Sigmoid colon (tissue), 7 donors: ENCODE measurements around the gene SERPINB10. TPM values are rescaled to one million over a fixed set of nuclear protein-coding genes. Genes with fewer than 3 reads are reported as not detected.

Experiments used
- DNase-seq: peaks from one replicate; pipeline ENCODE4 v3.0.0-alpha.2; 2019
- H3K27ac ChIP-seq, 4 donors: fragments of 200-600 bp; sonication (generic); one replicate each; pipeline ENCODE4 v1.5.1; 2016 to 2019; ENCODE audit warnings: mild to moderate bottlenecking in 1 of 4
- H3K27me3 ChIP-seq, 3 donors: fragments of 200-600 bp; sonication (generic); one replicate each; pipeline ENCODE4 v1.5.1; 2019; ENCODE audit warnings: mild to moderate bottlenecking in 1 of 3
- H3K36me3 ChIP-seq, 4 donors: fragments of 200-600 bp; sonication (generic); one replicate each; pipeline ENCODE4 v1.5.1; 2016 to 2019
- H3K4me1 ChIP-seq, 4 donors: fragments of 200-600 bp; sonication (generic); one replicate each; pipeline ENCODE4 v1.5.1; 2017 to 2019
- H3K4me3 ChIP-seq, 4 donors: fragments of 200-600 bp; sonication (generic); one replicate each; pipeline ENCODE4 v1.5.1; 2017 to 2019; ENCODE audit warnings: mild to moderate bottlenecking in 2 of 4, moderate library complexity in 1 of 4
- H3K9me3 ChIP-seq, 4 donors: fragments of 200-600 bp in 3 of 4; sonication (generic) in 3 of 4; one replicate each; pipeline versions ENCODE4 v1.5.1 to v1.6.1; 2013 to 2019
- EP300 ChIP-seq, 4 donors: sonication (generic); formaldehyde crosslinking; IDR thresholded peaks; one replicate each; pipeline ENCODE4 v1.6.1; 2017; ENCODE audit warnings: antibody characterized with exemption in 4 of 4
- POLR2A ChIP-seq, 2 donors: fragments of 450-650 bp; IDR thresholded peaks; one replicate each; pipeline ENCODE4 v1.6.1; 2016; ENCODE audit warnings: antibody characterized with exemption in 2 of 2, mild to moderate bottlenecking in 2 of 2, moderate library complexity in 2 of 2
- POLR2AphosphoS5 ChIP-seq, 4 donors: sonication (generic); formaldehyde crosslinking; IDR thresholded peaks; one replicate each; pipeline ENCODE4 v1.6.1; 2017; ENCODE audit warnings: antibody characterized with exemption in 4 of 4
- WGBS, 2 donors: extraction: QIAGEN DNeasy Blood & Tissue Kit; methylation state at CpG; one replicate each; pipeline ENCODE4 v1.1.7; 2013; 5-methylcytosine and 5-hydroxymethylcytosine counted together
- intact Hi-C: fragments of 100-400 bp; cut with DNase I; formaldehyde crosslinking; loops from one replicate; pipeline ENCODE4 v1.15.1; 2023
- polyA plus RNA-seq, 3 donors: library from polyadenylated mRNA; stranded (reverse); fragments of 200-250 nt; gene quantifications; one replicate each; pipeline ENCODE4 v1.2.3, GENCODE V29; 2013
- total RNA-seq, 4 donors: library from RNA; depleted of rRNA; stranded (reverse); fragments of >200 nt; gene quantifications; one replicate each; pipeline ENCODE4 v1.1.0, GENCODE V29; 2016
- TF ChIP-seq, protein P1 (sequence below), 4 experiments: fragments of 450-650 bp in 3 of 4; fragments of 200-600 bp in 1 of 4; IDR thresholded peaks; one replicate each; pipeline ENCODE4 v1.5.1; 2016 to 2019; ENCODE audit warnings: antibody characterized with exemption in 4 of 4, mild to moderate bottlenecking in 3 of 4, moderate library complexity in 2 of 4
- donor health status: healthy with polysubstance abuse.
- donor health status: Bipolar disorder and iron deficiency.
- donor health status: healthy.

The SERPINB10 gene
- total and polyA plus RNA-seq, 7 donors = 0.15 TPM; not detected in 6

GRCh38 chr18:63895190-63895589 is 12.6 kb upstream of the SERPINB10 start:
- no peaks in the 10 kb centered on the region for H3K36me3 ChIP-seq
- no peak for DNase-seq
- intact Hi-C loops = no loop called here
- WGBS, 2 donors = 60 to 73% methylated on average over 6 of the region's 6 CpGs
- no peaks in the 10 kb centered on the region for H3K27me3 ChIP-seq
- no peak overlapping the region for H3K4me3 ChIP-seq
- TF ChIP-seq POLR2A (IDR thresholded peaks at IDR 0.05) (no peak), POLR2AphosphoS5 (IDR thresholded peaks at IDR 0.05) (no peak), EP300 (IDR thresholded peaks at IDR 0.05) (no peak)
- TF ChIP-seq, protein P1, sequence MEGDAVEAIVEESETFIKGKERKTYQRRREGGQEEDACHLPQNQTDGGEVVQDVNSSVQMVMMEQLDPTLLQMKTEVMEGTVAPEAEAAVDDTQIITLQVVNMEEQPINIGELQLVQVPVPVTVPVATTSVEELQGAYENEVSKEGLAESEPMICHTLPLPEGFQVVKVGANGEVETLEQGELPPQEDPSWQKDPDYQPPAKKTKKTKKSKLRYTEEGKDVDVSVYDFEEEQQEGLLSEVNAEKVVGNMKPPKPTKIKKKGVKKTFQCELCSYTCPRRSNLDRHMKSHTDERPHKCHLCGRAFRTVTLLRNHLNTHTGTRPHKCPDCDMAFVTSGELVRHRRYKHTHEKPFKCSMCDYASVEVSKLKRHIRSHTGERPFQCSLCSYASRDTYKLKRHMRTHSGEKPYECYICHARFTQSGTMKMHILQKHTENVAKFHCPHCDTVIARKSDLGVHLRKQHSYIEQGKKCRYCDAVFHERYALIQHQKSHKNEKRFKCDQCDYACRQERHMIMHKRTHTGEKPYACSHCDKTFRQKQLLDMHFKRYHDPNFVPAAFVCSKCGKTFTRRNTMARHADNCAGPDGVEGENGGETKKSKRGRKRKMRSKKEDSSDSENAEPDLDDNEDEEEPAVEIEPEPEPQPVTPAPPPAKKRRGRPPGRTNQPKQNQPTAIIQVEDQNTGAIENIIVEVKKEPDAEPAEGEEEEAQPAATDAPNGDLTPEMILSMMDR (IDR thresholded peaks at IDR 0.05) = no peak
- H3K4me1 ChIP-seq = no peaks in the 10 kb centered on the region
- H3K9me3 ChIP-seq = no peaks in the 10 kb centered on the region
- H3K27ac ChIP-seq = no peak overlapping the region

DNA sequence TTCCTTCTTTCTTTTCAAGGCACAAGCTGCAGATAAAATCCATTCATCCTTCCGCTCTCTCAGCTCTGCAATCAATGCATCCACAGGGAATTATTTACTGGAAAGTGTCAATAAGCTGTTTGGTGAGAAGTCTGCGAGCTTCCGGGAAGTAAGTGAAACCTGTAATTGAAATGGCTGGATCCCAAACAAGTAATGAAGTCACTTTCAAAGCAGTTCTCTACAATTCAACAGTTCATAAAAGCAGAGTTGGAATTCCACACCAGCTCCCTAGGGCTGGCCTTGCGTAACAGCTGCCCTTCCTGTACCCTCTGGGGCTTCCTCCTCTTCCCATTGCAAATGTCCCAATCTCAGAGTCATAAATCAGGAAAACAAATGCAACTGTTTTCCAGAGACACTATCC is 10.7 kb upstream of the SERPINB10 start:
- WGBS, 2 donors = 60 to 79% methylated on average over 4 of the region's 4 CpGs
- no peak overlapping the region for H3K4me3 ChIP-seq
- no peaks in the 10 kb centered on the region for H3K4me1 ChIP-seq
- no peaks in the 10 kb centered on the region for H3K27me3 ChIP-seq
- no peaks in the 10 kb centered on the region for H3K36me3 ChIP-seq
- intact Hi-C loops = no loop called here
- DNase-seq = no peak
- TF ChIP-seq EP300 (IDR thresholded peaks at IDR 0.05) (no peak), POLR2AphosphoS5 (IDR thresholded peaks at IDR 0.05) (no peak), POLR2A (IDR thresholded peaks at IDR 0.05) (no peak)
- TF ChIP-seq, protein P1 (IDR thresholded peaks at IDR 0.05) = no peak
- H3K27ac ChIP-seq = no peak overlapping the region
- no peaks in the 10 kb centered on the region for H3K9me3 ChIP-seq

DNA sequence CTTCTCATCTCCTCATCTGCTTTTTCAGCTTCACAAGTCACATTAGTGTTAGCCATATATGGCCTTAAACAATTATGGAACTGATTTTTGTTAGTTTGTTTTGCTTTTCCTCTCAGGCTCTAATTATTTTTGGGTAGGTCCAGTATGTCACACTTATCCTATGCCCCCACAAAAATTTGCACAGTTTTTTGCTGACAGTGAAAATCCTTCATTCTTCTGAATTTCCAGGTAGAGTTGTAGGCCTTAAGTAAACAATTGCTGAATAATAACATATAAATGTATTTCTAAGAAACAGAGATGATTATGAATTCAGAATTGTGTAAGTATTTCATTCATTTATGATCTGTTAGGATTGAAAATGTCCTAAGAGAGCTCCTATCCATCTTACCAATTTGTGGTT is 8.6 kb upstream of the SERPINB10 start:
- no peak for TF ChIP-seq EP300 (IDR thresholded peaks at IDR 0.05)
- TF ChIP-seq POLR2AphosphoS5 (IDR thresholded peaks at IDR 0.05) = no peak
- TF ChIP-seq POLR2A (IDR thresholded peaks at IDR 0.05) = no peak
- TF ChIP-seq, protein P1 (IDR thresholded peaks at IDR 0.05) = no peak
- no peak overlapping the region for H3K27ac ChIP-seq

GRCh38 chr18:63903851-63904570 is 3.7 kb upstream of the SERPINB10 start:
- 91 to 96% methylated on average over 1 of the region's 1 CpG for WGBS, 2 donors
- no peaks in the 10 kb centered on the region for H3K4me1 ChIP-seq
- no peak for DNase-seq
- no peak overlapping the region for H3K4me3 ChIP-seq
- intact Hi-C loops = no loop called here
- TF ChIP-seq EP300 (IDR thresholded peaks at IDR 0.05) (no peak), POLR2A (IDR thresholded peaks at IDR 0.05) (no peak), POLR2AphosphoS5 (IDR thresholded peaks at IDR 0.05) (no peak)
- TF ChIP-seq, protein P1 (IDR thresholded peaks at IDR 0.05) = no peak
- no peak overlapping the region for H3K27ac ChIP-seq
- H3K9me3 ChIP-seq = no peaks in the 10 kb centered on the region
- no peaks in the 10 kb centered on the region for H3K36me3 ChIP-seq
- H3K27me3 ChIP-seq = no peaks in the 10 kb centered on the region

More for the DNA sequence above, 8.6 kb upstream of the SERPINB10 start:
- no peaks in the 10 kb centered on the region for H3K36me3 ChIP-seq
- intact Hi-C loops = no loop called here
- H3K4me1 ChIP-seq = no peaks in the 10 kb centered on the region
- no peaks in the 10 kb centered on the region for H3K9me3 ChIP-seq
- H3K27me3 ChIP-seq = no peaks in the 10 kb centered on the region
- no peak for DNase-seq
- no peak overlapping the region for H3K4me3 ChIP-seq

- no peaks in the 10 kb centered on the region for H3K27me3 ChIP-seq
- intact Hi-C loops = no loop called here
- WGBS, 2 donors = 41 to 72% methylated on average over 1 of the region's 1 CpG
- TF ChIP-seq EP300 (IDR thresholded peaks at IDR 0.05) = no peak
- TF ChIP-seq, protein P1 (IDR thresholded peaks at IDR 0.05) = no peak
- no peak for TF ChIP-seq POLR2AphosphoS5 (IDR thresholded peaks at IDR 0.05)
- no peak for TF ChIP-seq POLR2A (IDR thresholded peaks at IDR 0.05)
- no peak overlapping the region for H3K27ac ChIP-seq
- H3K9me3 ChIP-seq = no peaks in the 10 kb centered on the region
- no peaks in the 10 kb centered on the region for H3K36me3 ChIP-seq
- DNase-seq = no peak
- no peaks in the 10 kb centered on the region for H3K4me1 ChIP-seq
- no peak overlapping the region for H3K4me3 ChIP-seq
Measured at GRCh38 chr18:63904694-63905093, 3.1 kb upstream of the SERPINB10 start.
